Measurements from ENCODE around the gene OSBPL1A.

Gene OSBPL1A

DNA sequence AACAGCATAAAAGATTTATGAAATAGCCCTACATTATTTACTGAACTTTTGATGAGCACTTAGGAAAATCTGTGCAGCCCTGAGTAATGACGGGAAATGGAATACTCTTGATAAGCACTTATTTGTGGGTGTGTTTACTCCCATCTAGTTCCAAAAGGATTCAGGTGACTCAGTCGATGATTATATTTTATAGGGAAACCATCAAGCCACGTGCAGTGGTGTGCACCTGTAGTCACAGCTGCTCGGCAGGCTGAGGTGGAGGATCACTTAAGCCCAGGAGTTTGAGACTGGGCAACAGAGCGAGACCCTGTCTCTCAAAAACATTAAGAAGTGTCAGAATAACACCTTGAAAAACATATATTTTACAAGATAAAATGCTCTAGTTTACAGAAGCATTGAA lies 166.9 kb downstream of the OSBPL1A start:
- no peak for DNase-seq (ENCODE audit: low read depth in 1 of 2, low spot score in 1 of 2)

DNA sequence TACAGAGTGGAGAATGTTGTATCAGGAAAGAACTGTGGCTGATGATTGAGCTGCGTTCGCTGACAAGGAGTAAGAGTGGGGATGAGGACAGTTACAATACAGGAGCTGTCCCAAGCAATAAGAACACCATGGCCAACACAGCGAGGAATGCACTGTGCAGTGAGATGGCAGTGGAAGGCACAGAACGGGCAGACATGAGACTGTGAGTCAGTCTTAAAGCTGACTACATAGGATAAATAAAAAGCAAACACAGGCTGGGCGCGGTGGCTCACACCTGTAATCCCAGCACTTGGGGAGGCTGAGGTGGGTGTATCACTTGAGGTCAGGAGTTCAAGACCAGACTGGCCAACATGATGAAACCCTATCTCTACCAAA lies 169.0 kb downstream of the OSBPL1A start:
- no peak for DNase-seq (ENCODE audit: low read depth in 1 of 2, low spot score in 1 of 2)

DNA sequence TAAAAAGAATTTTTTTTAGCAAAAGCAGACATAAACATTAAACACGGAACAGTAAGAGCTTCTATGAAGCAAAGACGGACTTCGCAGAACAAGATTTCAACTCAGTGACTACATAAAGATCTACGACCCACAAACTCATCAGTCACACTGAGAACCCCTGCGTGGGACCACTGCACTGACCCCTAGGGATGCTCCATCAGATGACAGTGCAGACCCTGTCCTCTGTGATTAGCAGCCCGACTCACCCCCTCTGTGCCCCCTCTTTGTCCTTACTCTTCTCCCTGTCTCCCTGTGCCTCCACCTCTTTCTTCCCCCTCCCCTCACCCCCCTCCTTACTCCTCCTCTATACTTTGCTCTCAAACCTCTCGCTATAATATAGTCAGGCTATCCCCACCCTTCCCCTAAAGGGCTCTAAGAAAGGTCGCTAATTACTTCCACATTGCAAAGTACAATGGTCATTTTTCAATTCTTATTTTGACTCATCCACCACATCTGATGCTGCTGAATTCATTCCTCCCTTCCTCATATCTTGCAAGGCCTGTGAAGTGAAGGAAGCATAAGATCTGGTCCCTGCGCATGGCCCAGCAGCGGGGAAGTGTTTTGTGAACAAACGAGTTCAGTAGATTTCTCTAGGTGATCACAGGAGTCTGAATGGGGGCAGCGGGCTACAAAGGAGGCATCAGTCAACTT lies 169.5 kb downstream of the OSBPL1A start:
- no peak for DNase-seq (ENCODE audit: low read depth in 1 of 2, low spot score in 1 of 2)

DNA sequence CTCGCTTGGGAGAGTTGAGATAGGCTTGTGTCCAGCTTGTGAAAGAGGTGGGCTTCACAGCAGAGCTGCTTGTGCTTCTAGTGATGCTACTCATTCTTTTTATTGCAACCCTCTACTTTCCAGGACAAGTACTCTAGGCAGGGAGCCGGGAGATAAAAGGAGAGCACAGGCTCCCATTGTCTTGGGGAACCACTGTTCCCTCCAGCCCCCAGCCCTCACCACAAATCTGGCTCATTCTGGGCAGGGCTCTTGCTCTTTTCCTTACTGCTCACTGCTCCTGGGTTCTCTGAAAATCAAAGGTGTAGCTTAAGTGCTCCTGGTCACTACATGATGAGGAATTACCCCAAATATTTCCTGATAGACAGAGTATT lies 177.3 kb downstream of the OSBPL1A start:
- DNase-seq (ENCODE audit: low read depth in 1 of 2, low spot score in 1 of 2): no peak

DNA sequence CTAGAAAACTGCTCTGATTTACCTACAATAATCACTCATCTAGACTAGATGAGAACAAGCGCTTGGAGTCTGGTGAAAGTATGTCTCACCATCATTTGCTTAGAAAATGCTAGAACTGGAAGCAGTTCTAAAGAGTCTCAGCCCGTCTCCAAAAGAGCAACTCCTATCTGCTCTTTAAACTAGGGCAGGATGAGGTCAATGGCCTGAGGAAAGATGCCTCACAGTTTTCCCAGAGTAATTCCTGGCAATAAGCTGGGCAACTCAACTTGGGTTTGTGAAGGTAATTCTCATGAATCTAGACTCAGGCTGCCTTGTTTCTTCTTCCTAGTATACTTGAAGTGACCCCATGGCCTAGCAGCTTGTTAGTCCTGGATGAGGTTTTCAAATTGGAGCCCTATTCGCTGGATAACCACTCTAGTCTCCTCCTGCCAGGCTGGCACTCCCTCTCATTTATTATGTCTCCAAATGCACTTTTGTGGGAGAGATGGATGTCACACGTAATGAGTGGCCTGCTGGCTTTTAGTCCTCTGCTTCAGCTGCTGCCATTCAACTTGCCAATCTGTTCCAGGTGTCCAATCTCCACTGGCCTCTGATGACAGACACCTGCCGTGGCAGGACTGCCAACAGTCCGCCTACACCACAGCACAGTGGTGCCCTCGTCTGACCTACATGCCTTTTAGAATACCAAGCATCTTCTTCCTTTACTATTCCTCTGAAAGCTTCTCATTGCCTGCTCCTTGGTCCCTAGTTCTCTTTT lies 177.9 kb downstream of the OSBPL1A start:
- no peak for DNase-seq (ENCODE audit: low read depth in 1 of 2, low spot score in 1 of 2)

DNA sequence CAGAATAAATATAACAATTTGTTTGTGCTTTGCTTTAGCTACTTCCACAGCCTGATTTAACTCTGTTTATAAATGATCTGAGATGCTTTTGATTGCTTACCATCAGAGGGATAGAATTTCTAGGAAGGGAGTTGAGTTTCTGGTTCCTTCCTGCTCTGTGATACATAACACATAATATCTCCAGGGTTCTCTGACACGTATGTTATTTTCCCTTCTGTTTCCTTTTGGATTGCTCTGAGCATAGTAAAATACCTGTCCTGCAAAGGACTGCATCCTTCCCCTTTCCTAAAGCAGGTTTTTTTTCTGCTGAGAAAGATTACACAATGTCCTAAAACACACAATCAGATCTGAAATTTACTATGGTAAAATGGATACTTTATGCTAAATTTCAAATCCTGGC lies 182.7 kb downstream of the OSBPL1A start:
- no peak for DNase-seq (ENCODE audit: low read depth in 1 of 2, low spot score in 1 of 2)

DNA sequence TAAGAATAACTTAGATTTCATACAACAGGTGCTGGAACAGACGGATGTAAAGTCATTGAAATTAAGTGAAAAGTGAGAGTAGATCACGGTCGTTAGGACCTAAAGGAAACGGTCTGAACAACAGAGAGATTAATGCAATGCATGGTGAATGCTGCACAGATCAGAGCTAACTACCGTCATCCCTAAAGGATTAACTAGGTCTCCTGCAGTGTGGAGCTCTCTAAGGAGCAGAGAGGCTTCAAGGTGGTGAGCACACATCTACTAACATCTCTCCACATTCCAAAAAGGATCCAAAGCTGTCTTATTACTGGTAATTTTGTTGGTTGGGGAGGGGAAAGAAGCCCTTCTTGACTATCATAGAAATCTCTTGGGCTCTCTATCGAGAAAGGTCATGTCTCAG lies 183.5 kb downstream of the OSBPL1A start:
- DNase-seq (ENCODE audit: low read depth in 1 of 2, low spot score in 1 of 2): no peak

DNA sequence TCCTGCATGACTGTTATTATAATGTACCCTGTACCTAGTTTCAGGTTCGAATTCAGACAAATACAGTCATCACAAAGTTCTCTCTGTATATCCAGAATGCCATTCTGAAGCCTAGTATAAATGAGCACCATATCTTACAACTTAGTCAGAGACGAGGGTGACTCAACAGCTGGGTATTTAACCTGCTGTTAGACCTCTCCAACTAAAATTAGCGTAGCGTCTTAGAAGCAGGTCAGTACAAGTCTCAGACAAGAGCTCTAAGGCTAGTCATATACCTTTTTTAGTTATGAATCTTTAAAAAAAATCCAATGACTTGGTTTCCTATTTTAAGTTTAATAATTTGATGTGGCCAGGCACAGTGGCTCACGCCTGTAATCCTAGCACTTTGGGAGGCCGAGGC lies 184.7 kb downstream of the OSBPL1A start:
- DNase-seq (ENCODE audit: low read depth in 1 of 2, low spot score in 1 of 2): no peak

DNA sequence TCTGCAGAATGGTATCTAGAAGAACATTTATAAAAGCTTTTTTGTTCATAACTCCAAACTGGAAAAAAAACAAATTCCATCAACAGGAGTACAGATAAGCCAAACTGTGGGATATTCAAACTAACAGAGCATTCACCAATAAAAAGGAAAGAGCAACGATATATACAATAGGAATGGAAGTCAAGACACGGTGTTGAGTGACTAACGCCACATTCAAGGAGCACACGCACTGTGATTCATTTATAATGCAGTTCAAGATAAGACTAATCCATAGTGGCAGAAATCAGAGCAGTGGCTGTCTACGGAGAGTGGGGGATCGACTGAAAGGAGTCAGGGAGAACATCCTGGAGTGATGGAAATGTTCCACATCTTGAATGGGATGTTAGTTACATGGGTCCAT lies 188.1 kb downstream of the OSBPL1A start:
- DNase-seq (ENCODE audit: low read depth in 1 of 2, low spot score in 1 of 2): no peak

DNA sequence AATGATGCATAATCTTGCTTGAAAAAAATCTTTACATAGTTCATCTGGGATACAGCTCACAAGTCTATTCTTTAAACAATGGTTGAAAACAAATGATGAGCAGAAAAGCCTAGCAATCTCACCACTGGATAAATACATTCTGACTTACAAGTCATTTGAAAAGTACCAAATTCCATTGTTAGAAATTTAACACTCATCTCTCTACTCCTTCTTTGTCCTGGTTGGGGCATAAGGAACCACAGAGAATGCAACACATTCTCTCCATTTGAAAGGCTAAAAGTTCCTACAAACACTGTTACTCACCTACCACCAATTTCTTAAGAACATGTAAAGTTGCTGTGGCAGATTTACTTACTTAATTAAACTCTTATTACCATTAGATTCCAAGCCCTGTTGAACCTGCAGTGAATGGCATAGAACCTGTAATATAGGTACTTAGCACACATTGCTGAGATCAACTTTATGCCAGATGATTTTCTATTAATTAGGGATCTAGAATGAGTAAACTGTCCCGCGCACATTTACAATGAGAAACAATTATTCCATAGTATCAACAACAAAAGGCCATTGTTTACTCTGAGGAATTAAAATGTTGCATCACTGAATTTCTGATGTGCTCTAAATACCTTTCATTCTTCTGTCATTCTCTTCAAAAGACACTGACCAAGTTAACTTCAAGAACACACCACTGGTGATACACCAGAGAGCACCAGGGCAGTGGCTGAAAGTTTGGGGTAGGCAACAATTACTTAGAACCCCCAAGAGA lies 189.2 kb downstream of the OSBPL1A start:
- DNase-seq (ENCODE audit: low read depth in 1 of 2, low spot score in 1 of 2): no peak

DNA sequence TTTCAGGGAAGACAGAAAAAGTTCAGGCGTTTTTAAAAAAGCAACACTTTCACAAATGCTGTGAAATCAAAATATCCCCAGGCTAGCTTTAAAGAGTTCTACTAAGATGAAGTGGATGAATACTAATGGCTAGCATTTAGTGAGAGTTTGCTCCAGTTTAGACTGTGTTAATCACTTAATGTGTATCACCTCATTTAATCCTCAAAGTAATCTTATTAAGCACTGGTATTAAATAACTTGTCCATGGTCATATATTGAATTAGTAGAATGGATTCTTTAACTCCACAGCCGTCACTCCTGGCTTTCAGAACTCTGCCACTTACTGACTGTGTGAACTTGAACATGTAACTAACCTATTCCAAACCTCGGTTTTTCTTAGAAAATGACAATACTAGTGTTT lies 192.7 kb downstream of the OSBPL1A start:
- no peak for DNase-seq (ENCODE audit: low read depth in 1 of 2, low spot score in 1 of 2)

DNA sequence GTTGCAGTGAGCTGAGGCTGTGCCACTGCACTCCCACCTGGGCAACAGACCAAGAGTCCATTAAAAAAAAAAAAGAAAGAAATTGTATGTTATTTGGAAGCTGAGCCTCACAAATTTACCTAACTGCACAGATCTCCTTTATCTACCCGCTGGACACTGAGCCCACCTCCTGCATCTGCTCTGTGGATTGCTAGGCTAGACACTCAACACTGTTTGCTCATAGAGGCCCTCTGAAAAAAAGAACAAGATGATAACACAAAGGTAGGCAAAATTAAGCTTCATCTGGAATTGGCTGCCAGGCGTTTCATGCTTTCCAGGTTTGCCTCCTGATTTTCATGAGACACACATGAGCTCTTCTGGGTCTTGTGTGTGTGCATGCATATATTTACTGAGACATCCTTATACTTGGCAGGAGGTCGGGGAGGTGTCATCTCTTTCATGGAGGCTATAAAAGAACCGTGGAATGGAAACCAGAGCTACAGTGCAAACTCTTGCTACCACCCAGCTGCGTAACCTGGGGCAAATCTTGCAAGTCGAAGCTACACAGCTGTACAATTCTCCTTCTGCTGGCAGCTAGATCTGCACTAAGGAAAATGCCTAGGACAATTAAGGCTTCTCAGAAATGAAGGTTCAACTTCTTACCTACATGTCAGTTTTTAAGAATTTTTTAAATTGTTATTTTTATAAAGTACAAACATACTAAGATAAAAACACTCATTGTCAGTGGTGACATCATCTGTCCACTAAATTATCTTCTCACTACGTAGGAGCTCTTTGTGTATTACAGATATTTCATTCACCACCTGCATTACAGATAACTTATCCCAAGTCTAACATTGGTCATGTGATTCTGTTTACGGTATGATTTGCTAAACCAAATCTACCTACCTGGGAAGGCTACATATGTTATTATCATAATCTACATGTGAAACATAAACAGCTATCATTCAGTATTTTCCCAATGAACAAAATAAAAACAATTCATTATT lies 195.6 kb downstream of the OSBPL1A start:
- no peak for DNase-seq (ENCODE audit: low read depth in 1 of 2, low spot score in 1 of 2)

DNA sequence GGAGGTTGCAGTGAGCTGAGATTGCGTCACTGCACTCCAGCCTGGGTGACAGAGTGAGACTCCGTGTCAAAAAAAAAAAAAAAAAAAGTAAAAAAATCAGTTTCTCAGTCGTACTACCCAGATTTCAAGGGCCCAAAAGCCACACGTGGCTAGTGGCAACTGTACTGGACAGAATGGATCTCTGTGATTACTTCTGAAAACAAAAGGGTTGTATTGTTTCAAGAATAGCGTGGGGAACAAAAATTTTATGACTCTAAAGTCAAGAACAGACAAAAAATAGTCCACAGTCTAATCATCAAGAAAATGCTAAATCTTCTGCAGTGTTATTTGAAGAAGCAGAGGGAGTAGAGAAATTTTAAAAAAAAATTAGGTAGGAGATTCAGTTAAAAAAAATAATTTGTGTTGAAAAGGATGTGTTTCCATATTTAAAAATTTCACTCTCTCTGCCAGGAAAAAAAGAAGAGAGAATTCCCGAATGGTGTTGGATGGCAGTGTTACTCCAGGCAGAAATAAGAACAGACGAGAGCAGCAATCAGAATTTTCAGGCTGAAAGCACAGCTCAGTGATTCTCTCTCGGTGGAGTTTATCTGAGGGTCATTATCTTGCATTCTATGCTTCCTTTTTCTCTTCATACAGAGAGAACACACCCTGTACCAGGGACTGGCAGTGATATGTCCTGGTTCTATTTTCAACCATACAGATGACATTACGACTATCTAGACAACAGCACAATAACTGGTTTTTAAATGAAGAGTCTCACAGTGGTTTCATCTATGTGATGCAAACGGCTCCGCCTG lies 196.9 kb downstream of the OSBPL1A start:
- no peak for DNase-seq (ENCODE audit: low read depth in 1 of 2, low spot score in 1 of 2)

DNA sequence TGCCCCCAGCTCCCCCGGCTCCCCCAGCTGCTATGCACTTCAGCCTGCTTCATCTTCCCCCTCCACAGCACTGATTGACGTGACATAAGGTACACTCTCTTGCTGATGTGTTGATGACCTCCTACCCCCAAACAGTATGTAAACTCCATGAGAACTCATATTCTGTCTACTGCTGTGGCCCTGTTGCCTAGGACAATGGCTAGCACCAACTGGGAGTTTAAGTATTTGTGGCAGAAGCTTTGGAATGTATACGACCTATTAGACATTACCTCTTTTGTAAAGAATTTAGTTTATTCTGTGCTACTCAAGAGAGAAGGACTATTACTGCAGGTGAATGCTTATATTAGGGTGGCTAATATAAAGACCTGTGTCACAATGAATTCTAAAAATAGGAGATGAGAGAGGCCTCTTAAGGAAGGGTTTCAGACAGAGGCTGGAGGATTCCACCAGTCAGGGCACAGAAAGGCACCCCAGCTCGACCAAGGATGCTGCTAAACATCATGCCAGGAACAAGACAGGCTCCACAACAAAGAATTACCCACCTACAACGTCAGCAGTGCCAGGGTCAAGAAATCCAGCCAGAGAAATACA lies 198.2 kb downstream of the OSBPL1A start:
- DNase-seq (ENCODE audit: low read depth in 1 of 2, low spot score in 1 of 2): no peak

DNA sequence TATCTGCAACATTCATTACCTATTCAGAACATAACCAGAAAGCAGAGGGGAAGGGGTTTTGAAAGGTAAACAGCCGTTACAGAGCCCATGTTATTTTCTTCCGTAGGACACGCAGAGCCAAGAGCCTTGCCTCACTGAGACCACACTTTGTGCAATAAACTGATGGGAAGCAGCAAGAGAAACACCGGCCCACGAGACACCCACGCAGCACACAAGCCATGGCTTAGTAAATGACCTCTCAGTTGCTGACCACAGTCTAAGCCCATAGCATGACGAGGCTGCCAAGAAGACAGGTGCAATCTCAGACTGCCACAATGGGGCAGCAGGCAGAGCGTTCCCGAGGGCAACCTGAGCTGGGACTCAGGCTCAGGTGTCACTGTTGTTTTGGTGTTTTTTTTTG lies 199.2 kb downstream of the OSBPL1A start:
- no peak for DNase-seq (ENCODE audit: low read depth in 1 of 2, low spot score in 1 of 2)

DNA sequence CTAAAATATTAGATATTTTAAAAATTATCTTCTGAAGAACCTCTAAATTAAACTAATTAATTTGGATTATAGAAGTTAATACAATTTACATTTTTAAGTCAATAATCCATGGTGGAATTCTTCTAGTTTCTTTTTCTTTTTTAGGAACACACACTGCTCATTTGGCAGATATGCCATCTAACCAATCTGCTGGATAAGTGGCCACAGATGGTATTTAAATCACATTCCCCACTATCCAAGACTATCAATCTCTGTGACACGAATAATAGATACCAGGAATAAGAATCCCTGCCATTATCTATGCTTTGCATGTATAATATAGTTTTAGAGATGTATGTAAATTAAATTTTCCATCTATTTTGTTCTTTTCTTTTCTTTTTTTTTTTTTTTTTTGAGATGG lies 200.2 kb downstream of the OSBPL1A start:
- no peak for DNase-seq (ENCODE audit: low read depth in 1 of 2, low spot score in 1 of 2)

DNA sequence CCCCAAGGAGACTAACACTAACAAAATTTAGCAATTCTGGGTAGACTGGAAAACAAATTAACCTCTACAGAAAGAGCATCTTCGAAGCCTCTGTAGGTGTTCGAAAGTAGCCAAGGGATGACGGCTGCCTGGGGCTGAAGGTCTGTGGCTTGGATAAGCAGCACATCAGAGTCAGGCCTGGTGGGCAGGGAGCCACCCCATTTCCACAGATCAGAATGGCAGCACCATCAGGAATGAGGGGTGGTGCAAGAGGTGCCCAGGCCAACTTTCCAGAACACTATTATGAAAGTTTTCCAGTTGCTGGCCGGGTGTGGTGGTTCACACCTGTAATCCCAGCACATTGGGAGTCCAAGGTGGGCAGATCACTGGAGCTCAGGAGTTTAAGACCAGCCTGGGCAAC lies 200.9 kb downstream of the OSBPL1A start:
- DNase-seq (ENCODE audit: low read depth in 1 of 2, low spot score in 1 of 2): no peak

DNA sequence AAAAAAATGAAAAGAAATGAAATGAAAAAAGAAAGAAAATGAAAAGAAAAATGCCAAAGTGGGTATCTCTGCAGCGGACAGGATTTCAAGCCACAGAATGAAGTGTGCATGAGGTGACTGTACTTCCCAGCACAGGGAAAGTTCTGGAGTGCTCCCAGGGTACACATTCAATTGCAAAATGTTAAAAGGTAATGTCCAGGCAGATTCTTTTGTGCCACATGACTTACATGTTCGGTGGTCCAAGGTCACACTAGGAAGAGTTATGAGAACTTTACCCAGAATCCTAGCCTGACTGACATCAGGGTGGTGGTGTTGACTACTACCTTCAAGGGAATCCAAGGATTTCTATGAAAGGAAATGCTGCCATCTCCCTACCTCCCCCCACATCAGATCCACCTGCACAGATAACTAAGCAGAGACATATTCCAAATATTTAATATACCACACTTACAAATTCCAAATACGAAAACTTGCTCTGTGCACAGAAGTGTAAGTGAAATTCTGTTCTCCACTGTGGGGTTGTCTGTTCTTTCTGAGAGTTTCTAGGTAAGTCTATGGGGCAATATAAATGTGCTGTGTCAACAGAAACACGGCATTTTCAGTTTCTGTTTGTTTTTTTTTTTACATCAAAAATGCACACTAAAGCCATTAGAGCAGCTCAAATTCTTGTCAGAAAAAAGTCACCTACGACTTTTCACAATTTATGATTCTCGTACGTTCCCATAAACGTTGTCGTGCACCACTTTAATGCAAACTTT lies 202.1 kb downstream of the OSBPL1A start:
- DNase-seq (ENCODE audit: low read depth in 1 of 2, low spot score in 1 of 2): no peak

DNA sequence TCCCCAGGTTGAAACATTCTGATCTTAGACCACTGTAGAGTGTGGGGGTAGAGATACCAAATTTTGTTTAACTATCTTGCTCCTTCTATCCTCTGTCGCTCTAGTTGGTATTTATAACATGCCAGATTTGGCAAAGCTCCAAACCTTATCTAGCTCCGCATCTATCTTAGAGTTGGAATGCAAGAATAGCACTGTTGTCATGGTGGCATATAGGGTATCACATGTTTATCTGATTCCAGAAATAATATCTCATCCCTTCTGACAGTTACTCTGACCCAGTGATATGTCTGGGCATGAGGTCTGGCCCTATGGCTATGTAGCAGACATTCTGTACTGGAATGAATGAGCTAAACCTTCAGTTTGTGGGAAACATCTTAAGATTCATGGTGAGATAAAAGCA lies 207.0 kb downstream of the OSBPL1A start:
- DNase-seq (ENCODE audit: low read depth in 1 of 2, low spot score in 1 of 2): no peak
